Progenitor cell of endocrine pancreas (in vitro differentiated cells): Measurements from ENCODE around the gene EGF. TPM values are rescaled to one million over a fixed set of nuclear protein-coding genes. Genes with fewer than 3 reads are reported as not detected.

Source experiments
- DNase-seq: peaks from one replicate; pipeline ENCODE4 v3.0.0; 2021; ENCODE audit warnings: low spot score; ENCODE audit not compliant: unreplicated experiment
- H3K27ac Mint-ChIP-seq: 2 replicates; pipeline ENCODE4 v1.8.0; 2021; ENCODE audit warnings: mild to moderate bottlenecking, moderate library complexity, mixed read lengths
- H3K27me3 Mint-ChIP-seq: 2 replicates; pipeline ENCODE4 v1.8.0; 2021; ENCODE audit warnings: mixed read lengths
- H3K36me3 Mint-ChIP-seq: 2 replicates; pipeline ENCODE4 v1.8.0; 2022; ENCODE audit warnings: mixed read lengths; ENCODE audit not compliant: insufficient read depth
- H3K4me1 Mint-ChIP-seq: 2 replicates; pipeline ENCODE4 v1.8.0; 2021; ENCODE audit warnings: low read depth, mixed read lengths
- H3K4me3 Mint-ChIP-seq: 2 replicates; pipeline ENCODE4 v1.8.0; 2021; ENCODE audit warnings: low read depth, mild to moderate bottlenecking, moderate library complexity, mixed read lengths
- H3K9me3 Mint-ChIP-seq: 2 replicates; pipeline ENCODE4 v1.8.0; 2021; ENCODE audit warnings: low read depth, mixed read lengths
- CTCF ChIP-seq: fragments of 200-600 bp; sonication (generic); IDR thresholded peaks from one replicate; pipeline ENCODE4 v1.5.0; 2021; ENCODE audit warnings: antibody characterized with exemption, mild to moderate bottlenecking; ENCODE audit not compliant: unreplicated experiment
- total RNA-seq: library from RNA; stranded (reverse); gene quantifications from 2 replicates; pipeline ENCODE4 v1.2.1, GENCODE V29; 2021

The EGF gene
- total RNA-seq, 1 donor from 2014 or later, result 0.36 TPM

DNA sequence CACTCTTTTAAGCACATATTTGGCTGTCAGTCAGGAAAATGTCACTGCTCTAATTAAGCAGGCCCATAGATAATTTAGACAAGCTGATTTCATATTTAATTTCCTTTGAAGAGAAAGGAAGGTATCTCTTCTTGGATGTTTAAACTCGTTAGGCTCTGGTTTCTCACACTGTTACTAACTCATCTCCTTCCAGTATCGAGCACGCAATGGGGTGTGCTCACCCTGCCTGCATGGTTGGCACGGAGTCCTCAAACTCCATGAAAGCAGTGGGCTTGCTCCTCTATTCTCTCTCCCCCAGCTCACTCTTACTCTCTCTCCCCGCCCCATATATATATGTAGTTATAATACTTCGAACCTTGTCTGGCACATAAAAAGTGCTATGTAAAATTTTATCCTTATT is 76.9 kb downstream of the EGF start:
- Mint-ChIP-seq H3K27me3 (no peaks in the 10 kb centered on the region), H3K4me3 (no peak overlapping the region), H3K36me3 (no peaks in the 10 kb centered on the region), H3K4me1 (peaks cover 2% of the 10 kb centered on the region), H3K9me3 (no peaks in the 10 kb centered on the region), H3K27ac (no peak overlapping the region)
- no peak for DNase-seq
- no peak for TF ChIP-seq CTCF

- no peak for DNase-seq
- Mint-ChIP-seq H3K27me3 (peaks cover 2% of the 10 kb centered on the region), H3K4me1 (peaks cover 2% of the 10 kb centered on the region), H3K4me3 (no peak overlapping the region), H3K27ac (no peak overlapping the region), H3K9me3 (no peaks in the 10 kb centered on the region), H3K36me3 (no peaks in the 10 kb centered on the region)
- TF ChIP-seq CTCF, result no peak
These were observed 77.9 kb downstream of the EGF start for GRCh38 chr4:109990261-109991257.

DNA sequence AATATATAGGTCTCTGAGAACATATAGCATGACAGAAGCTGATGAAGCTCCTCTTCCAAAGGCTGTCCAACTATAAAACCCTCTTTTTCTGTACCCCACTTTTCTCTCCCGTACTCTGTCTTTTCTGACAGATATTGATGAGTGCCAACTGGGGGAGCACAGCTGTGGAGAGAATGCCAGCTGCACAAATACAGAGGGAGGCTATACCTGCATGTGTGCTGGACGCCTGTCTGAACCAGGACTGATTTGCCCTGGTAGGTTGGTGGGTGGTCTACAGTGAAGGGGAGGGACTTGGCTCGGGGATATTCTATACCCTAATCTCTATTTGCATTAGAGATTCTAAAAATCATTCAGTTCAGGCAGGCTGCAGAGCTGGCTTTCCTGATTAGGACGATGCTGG is 80.4 kb downstream of the EGF start:
- H3K27ac Mint-ChIP-seq, result no peak overlapping the region
- H3K4me3 Mint-ChIP-seq, result no peak overlapping the region
- no peak for DNase-seq
- no peaks in the 10 kb centered on the region for H3K9me3 Mint-ChIP-seq
- H3K27me3 Mint-ChIP-seq, result peaks cover 2% of the 10 kb centered on the region
- TF ChIP-seq CTCF, result no peak
- H3K4me1 Mint-ChIP-seq, result peaks cover 2% of the 10 kb centered on the region
- H3K36me3 Mint-ChIP-seq, result no peaks in the 10 kb centered on the region

GRCh38 chr4:109994415-109994827 is 81.7 kb downstream of the EGF start:
- DNase-seq, result no peak
- no peak overlapping the region for H3K4me3 Mint-ChIP-seq
- no peaks in the 10 kb centered on the region for H3K36me3 Mint-ChIP-seq
- H3K9me3 Mint-ChIP-seq, result no peaks in the 10 kb centered on the region
- no peak overlapping the region for H3K27ac Mint-ChIP-seq
- peaks cover 2% of the 10 kb centered on the region for H3K27me3 Mint-ChIP-seq
- TF ChIP-seq CTCF, result no peak
- H3K4me1 Mint-ChIP-seq, result peaks cover 5% of the 10 kb centered on the region

DNA sequence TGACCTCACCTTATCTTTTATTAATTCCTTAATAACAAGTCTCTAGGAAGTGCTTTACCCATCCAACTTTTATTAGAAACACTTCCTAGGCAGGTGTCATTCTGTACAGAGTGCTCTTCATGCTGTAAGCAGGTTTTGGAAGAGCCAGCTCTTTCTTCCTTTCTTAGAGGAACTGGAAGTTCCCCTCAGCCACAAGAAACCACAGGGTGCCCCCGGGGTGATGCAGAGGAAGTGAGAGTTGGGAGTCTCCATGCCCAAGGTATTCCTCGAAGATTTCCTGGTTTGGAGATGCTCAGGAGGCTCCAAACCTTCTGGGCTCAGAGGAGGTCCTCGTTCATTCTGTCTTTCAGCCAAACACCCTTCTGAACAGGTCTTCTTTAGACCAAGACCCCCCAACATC is 83.8 kb downstream of the EGF start:
- Mint-ChIP-seq H3K4me1 (peaks cover 8% of the 10 kb centered on the region), H3K27ac (no peak overlapping the region), H3K36me3 (no peaks in the 10 kb centered on the region), H3K4me3 (no peak overlapping the region), H3K27me3 (peaks cover 2% of the 10 kb centered on the region), H3K9me3 (no peaks in the 10 kb centered on the region)
- DNase-seq, result no peak
- no peak for TF ChIP-seq CTCF
